Colon (tissue), 2 donors: ENCODE results near the gene DAB1.

Experiments
- FAIRE-seq: peaks from 2 replicates; lab custom pipeline; 2012; peaks lifted over from hg19 to GRCh38; lab: Jason Lieb, UNC
- donor health status: control.
- donor health status: control.

The DAB1 gene

DNA sequence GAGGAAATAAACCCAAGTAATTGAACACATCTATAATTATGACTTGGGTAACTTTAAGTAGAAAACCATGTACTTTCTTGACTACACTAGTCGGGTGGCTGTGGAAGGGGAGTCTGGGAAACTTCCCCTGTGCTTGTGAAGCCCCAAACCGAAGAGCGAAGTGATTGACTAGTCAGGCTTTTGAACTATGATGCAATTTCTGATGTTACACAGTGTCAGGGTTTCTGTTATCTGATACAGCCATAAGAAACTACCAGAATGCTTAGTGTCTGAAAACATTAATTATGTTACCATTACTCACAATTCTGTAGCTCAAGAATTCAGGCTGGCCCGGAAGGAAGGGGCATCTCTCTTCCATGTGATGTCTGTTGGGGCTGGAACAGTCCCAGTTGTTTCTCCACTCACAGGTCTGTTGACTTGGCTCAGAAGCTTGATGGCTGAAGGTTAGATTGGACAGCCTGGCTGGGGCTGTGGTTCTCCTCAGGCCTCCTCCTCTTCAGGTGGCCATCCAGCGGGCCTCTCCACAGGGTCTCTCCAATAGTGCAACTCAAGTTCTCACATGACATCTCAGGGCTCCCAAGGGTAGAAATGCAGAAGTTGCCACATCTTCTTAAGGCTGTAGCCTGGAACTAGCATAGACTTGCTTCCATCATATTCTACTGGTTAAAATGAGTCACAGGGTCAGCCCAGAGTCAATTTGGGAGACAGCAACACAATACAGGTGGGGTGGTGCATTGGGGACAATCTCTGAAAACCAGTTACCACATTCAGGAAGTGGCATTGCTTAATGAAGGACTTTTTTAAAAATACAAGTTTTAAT is 449.7 kb downstream of the DAB1 start:
- FAIRE-seq: no peak

GRCh38 chr1:56972976-56973375 is 450.9 kb downstream of the DAB1 start:
- FAIRE-seq: no peak

DNA sequence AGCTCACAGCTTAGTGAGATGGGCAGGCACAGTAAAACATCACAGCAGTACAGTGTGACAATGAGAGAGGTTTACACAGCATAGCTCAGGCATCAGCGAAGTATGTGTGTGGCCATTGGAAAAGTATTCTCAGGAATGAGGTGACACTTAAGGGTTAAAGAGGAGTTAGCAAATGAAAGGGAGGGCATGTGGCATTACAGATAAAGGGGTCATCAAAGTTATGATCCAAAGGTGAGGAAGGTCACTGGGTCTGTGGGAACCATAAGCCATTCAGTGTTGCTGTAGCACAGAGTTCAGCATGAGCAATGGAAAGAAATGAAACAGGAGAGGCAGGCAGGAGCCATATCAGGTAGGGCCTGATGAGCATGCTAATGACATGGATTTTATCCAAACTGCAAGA is 453.6 kb downstream of the DAB1 start:
- no peak for FAIRE-seq

- FAIRE-seq: no peak
Observed at GRCh38 chr1:56968878-56969495, 454.9 kb downstream of the DAB1 start.

DNA sequence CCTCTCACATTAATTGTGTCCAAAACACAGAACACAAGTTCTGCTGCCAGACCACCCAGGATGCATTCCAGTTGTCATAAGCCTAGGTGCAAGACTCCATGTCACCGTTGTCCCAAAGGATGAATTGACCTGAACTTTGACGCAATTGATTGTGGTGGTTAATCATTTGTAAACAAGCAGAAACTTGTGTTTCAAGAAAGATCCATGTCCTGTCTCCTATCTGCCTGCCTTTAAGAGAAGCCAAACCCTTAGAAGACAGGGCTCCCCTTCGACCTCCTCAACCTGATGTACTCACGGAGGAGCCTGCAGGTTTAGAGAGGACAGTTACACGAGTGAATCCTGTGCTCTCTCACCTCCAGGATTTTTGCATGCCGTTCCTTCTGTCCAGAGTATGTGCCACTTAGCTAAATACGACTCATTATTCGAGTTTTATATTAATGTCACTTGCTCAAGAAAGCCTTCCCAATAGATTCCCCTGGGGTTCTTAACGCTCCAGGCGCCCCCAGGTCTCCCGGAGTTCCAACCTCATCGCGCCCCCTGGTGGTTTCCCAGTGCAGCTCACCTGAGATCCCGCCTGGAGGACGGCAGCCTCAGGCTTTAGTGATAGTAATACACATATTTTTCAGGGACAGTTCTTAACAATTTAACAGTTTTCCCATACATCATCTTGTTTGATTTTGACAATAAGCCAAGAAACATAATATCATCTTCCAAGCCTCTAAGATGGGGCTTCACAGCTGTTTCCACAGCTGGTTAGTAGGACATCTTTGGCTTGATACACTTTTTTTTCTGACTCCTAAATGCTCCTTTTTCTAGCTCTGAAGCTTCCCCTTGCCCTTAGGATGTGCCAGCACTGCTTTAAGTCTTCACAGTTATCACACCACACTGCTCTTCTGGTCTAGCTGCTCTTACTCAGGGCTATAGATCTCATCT is 455.7 kb downstream of the DAB1 start:
- no peak for FAIRE-seq

- FAIRE-seq: no peak
Observed at GRCh38 chr1:56967355-56967754, 456.5 kb downstream of the DAB1 start.

- FAIRE-seq: no peak
Observed at GRCh38 chr1:56966698-56966999, 457.2 kb downstream of the DAB1 start.

DNA sequence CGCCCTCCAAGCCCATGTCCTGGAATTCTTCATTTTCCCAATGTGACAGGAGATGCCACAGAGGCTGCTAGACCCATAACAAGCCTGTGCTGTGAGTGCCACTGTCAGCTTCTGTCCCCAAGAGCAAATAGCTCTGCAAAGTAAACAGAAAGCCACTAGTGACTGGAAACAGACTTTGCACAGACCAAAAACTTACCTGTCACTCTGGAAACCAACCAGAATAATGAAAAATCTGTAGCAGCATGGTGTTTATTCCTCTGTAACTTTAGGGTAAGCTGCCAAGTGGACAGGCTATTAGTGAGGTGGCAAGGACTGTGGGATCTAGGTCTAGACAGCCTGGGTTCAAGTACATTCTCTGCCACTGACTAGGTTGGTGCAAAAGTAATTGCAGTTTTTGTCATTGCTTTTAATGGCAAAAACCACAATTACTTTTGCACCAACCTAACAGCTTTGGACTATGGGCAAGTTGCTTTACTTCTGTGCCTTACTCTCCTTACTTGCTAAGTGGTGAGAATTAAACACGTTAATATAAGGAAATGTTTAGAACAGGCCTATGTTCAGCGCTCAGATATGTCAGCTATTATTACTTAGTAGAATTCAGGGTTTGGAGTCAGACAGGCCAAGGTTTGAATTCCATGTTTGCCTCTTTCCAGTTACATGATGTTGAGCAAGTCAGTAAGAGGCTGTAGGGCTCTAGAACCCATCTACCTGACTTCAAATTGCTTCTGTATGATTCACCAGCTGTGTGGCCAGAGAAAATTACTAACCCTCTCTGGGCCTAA is 457.8 kb downstream of the DAB1 start, which contains the start of gene C8B:
Gene C8B (minus strand): TSS at position 100 of the 782 bp plus-strand sequence. CDS start 67 bp downstream, at position 33.
- no peak for FAIRE-seq

- no peak for FAIRE-seq
Observed at GRCh38 chr1:56965191-56965590, 458.7 kb downstream of the DAB1 start.

GRCh38 chr1:56964349-56965017 is 459.4 kb downstream of the DAB1 start:
- no peak for FAIRE-seq

DNA sequence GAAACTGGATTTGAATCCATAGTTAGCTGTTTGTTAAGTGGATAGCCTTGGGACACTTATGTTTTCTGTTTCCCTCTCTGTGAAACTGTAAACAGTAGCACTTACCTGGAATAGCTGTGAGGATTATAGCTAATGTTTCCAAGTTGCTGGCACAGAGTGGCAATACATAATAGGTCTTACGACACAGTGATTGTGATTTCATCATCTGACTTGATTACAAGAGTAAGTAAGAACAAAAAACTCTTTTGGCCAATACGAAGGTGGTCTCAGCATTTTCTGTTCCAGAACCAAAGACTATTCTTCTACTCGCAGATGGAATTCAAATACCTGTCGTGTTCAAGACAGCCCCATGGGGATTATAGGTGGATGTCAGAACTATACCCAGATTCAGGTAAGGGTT is 460.2 kb downstream of the DAB1 start:
- no peak for FAIRE-seq

DNA sequence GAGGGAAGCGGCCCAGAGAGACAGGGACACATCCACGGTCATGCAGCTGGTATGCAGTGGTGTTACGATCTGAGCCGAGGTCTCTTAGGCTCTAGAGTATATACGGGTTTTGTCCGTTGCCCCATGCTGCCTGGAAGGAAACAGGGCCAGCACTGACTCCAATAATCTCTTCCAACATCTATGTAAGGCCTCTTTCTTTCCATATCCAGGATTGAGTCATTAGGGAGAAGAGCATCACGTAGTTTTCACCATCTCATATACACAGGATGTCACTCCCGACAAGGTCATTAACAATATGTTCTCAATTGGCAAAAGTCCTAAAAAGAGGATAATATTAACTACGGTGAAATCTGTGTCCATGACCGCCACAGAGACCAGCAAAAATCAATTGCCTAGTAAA is 462.4 kb downstream of the DAB1 start:
- FAIRE-seq: no peak

DNA sequence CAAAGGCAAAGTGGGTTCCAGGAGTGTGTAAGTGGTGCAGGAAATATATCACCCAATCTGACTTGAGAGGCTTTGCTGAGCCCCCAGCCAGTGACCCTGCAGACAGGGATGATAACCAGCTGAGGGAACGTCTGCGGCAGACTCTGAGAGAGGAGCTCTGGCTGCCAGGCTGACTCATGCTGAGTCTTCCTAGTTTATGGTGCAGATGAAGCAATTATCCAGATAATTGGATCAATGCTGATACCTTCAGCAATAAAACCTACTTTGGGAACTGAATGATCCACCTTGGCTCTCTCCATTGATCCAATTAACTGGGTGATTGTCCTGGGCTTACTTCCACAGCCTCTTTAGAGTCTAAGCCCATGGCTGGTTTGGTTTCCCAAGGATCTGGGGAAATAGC is 465.3 kb downstream of the DAB1 start:
- no peak for FAIRE-seq

- FAIRE-seq: no peak
Observed at GRCh38 chr1:56957931-56958330, 465.9 kb downstream of the DAB1 start.

DNA sequence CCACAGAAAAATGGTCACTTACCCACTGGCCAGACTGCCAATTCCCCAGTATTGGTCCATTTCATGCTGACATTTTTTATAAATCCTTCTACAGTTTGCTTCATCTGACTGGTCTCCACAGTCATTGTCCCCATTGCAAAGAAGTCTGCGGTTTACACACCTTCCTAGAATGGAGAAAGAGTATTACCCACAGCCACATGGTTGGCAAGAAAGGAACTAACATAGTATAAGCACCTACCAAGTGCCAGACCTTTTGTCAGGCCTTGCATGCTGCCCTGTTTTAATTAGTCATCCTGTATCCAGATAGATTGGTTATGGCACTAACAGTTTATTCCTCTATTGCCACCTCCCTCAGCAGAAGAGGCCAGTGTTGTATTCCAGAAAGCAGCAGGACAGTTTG is 469.2 kb downstream of the DAB1 start:
- no peak for FAIRE-seq

DNA sequence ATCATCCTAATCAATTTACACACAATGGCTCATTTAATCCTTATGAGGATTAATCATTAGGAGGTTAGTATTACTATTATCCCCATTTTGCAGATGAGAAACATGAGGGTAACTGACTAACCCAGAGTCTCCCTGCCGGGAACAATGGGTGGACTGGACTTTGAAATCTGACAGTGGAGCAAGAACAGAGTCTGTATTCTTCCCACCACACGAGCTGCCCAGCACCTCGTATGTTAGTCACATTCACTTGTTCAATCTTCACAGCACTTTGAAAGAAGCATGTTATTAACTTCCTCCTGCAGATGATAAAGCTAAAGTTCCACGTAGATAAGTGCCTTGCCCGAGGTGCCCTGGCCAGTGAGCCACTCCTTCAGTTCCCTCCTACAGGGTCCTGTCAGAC is 470.5 kb downstream of the DAB1 start:
- no peak for FAIRE-seq

DNA sequence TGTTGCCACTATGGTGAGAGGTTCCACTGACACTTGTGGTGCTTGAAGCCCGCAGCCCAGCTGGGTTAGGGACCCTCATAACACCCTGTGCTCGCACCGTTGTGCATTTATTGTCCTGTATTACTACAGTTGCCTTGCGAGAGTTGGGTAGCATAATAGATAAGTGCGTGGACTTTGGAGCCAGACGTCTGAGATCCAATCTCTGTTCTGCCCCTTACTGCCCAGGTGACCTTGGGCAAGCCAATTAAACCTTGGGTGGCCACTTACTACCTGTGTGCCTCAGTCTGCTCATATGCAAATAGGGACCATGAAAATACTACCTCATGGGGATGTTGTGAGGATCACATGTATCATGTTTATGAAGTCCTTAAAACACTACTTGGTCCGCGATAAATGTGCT is 471.4 kb downstream of the DAB1 start:
- FAIRE-seq: no peak

DNA sequence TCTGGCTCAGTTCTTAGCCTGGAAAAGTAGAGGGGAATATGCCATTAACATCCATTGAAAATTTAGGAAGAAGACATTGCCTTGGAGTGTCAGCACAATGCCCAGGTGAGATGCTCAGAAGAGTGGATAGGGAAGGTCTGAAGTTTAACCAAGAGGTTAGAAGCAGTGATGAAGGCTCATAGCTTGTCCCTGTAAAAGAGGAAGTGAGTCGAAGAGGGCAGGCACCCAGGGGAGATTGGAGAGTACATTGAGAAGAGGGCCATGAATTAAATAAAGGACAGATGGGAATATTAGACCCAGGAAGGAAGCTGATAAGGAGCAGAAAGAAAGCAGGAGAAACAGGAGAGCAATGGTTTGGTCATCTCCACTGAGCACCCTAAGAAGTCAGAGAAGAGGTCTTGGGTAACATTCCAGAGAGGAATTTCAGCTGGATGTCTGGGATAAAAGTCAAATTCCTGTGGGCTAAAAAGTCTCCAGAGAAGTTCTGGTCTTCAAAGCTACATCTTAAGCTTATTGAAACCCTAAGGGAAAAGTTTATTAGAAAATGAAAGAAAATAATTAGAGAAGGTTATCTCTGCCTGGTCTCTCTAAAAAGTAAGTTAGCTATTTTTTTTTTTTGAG is 475.3 kb downstream of the DAB1 start:
- FAIRE-seq: no peak
